LNCAP (cell line): ENCODE data around the gene EPB41L4A.

Experiments used
- TF ChIP-seq, protein P1 (sequence below): fragments of 450-650 bp; IDR thresholded peaks from 2 replicates; pipeline ENCODE4 v1.5.1; 2017; ENCODE audit warnings: mild to moderate bottlenecking

The EPB41L4A gene

DNA sequence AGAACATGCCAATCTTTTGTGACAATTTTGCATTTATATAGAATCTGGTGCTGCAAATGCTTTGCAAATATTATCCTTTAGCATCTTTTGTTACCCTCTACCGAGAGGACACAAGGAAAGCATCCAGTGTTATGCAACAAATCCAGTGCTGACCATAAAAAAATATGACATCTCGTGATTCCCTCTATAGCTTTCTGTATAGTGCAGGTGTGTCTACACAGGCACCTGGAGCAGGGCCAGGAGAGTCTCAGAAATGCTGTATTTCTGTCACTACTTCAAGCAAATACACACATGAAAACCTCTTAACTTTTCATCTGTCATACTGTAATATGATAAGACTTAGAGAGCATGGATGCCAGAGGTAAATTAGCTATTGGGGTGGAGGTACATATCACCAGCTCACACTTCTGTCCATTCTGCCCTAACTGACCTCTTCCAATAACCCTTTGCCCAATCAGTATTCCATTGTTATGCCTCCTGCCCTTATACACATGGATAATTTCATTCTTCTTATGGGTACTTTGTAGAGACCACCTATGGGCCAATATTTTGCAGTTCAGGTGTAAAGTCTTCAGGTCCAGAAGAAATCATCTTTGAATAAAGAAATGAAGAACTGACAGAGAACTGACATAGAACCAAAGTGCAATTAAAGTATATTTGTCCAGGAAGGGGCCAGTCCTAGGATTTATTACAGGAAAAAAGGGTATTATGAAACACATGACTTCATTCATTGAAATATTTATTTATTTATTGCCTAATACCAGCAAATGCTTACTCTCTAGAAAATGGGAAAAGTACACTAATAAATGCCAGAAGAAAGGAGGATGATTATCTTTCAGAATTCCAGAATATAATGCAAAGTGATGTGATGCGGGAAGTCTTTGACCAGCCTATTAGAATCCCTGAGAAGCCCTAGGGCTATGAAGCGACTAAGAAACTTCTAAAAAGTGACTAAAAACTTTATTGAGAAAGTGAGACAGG, 106.5 kb downstream of the EPB41L4A start:
- TF ChIP-seq, protein P1, sequence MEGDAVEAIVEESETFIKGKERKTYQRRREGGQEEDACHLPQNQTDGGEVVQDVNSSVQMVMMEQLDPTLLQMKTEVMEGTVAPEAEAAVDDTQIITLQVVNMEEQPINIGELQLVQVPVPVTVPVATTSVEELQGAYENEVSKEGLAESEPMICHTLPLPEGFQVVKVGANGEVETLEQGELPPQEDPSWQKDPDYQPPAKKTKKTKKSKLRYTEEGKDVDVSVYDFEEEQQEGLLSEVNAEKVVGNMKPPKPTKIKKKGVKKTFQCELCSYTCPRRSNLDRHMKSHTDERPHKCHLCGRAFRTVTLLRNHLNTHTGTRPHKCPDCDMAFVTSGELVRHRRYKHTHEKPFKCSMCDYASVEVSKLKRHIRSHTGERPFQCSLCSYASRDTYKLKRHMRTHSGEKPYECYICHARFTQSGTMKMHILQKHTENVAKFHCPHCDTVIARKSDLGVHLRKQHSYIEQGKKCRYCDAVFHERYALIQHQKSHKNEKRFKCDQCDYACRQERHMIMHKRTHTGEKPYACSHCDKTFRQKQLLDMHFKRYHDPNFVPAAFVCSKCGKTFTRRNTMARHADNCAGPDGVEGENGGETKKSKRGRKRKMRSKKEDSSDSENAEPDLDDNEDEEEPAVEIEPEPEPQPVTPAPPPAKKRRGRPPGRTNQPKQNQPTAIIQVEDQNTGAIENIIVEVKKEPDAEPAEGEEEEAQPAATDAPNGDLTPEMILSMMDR = no peak

DNA sequence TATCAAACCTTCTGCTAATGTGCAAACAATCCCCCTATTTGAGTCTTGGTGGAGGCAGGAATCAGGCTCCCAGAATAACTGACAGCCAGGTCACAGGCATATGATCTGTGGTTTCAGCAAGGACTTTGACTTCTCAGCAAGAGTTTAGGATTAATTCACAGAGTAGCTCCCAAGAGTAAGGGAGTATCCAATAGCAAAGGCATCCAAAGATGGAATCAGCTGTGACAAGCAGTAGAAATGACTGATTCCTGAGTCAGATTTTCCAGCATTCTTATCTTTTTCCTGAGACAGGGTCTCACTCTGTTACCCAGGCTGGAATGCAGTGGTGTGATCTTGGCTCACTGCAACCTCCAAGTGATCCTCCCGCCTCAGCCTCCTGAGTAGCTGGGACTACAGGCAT, 108.3 kb downstream of the EPB41L4A start:
- TF ChIP-seq, protein P1 = no peak

DNA sequence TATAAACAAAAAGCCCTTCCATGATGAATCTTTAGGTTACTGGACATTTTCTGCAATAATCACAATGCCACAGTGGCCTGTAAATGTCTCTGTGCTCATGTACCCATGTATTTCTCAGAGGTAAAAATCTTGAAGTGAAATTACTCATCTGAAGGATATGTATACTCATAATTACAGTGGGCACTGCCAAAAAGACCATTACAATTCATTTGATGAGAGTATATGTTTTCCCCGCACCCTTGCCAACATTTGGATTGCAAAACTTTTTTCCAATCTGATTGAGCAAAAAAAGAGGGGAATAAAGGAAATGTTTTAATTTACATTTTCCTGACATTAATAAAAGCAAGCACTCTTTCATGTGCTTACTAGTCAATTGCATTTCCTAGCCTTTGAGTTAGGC, 110.5 kb downstream of the EPB41L4A start:
- TF ChIP-seq, protein P1 = no peak

DNA sequence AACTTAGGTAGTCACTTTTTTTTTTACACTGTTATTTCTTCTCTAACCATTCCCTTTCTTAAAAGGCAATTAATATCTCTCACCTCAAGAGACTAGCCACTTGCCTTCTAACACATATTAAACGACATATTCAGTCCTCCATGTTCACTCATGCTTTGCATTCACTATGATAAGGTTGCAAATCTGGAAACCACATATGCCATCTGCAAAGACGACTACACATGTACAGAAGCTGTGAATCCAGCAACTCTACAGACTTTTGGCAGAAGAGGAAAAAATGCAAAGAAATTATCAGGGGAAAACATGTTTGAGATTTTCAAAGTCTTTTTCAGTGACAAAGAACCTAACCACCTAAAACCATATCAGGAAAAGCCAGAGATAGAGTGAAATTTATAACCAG, 112.1 kb downstream of the EPB41L4A start:
- TF ChIP-seq, protein P1 = no peak

DNA sequence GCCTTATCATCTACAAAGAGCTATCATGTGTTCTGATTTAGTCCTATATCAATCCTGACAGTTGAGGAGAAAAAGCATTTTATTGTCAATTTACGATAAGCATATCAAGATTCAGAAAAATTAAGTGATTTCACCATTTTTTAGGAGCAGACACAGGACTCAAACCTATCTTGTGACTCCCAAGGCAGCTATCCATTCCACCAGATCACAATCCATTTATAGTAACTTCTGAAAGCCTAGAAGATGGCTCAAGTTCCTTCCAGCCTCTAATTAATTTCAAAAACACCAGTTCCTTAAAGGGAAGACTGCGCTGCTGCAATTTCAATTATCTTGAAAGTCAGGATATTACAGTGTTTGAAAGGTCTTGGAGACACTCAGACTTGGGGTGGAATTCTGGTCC, 114.3 kb downstream of the EPB41L4A start:
- TF ChIP-seq, protein P1 = no peak

DNA sequence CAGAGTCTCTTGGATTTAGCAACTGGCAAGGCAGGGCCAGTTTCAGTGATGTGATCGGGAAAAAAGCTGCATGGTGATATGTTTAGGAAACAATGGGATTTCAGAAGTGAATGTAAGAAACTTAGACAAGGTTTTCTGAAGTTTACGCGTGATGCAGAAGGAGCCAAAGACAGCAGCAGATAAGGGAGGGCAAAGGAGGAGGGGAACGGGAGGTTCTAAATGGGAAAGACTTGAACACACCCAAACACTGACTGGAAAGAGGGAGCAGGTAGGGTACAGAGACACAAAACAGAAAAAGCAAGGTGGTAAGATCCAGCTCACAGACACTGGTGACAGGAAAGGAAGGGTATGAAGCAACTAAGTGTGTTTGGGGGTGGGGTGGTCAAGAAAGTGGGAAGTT, 115.4 kb downstream of the EPB41L4A start:
- TF ChIP-seq, protein P1 = no peak

DNA sequence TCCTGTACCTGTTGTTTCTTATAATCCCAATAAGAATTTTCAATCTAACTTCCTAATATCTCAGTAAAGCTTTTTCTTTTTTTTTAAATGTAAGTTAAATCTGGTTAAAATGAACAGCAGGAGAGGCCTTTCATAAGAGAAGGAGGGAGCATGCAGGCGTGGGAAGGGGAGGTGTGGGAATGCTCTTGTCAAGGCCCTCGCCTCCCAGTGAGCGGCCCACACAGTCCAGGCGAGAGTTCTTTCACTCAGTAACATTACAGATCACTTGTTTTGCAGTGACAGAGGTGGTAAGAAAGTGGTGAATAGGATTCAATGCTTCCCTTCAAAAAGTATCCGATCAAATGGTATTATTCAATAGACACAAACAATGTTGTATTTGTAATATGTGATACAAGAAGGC, 125.0 kb downstream of the EPB41L4A start:
- TF ChIP-seq, protein P1 = no peak
